MG63 (cell line): ENCODE measurements around the gene CCDC57. TPM values are rescaled to one million over a fixed set of nuclear protein-coding genes. Genes with fewer than 3 reads are reported as not detected.
A peak's percentile ranks its signal among the peaks of the same experiment; 100 is the strongest.

Experiments used
- DNase-seq: peaks from one replicate; pipeline ENCODE4 v3.0.0-alpha.2; 2020
- H3K27me3 ChIP-seq: fragments of 250-450 bp; sonication (Bioruptor Pico); 2 replicates; pipeline ENCODE4 v1.5.1; 2020; ENCODE audit warnings: mild to moderate bottlenecking, moderate library complexity
- H3K36me3 ChIP-seq: fragments of 250-450 bp; sonication (Bioruptor Pico); 2 replicates; pipeline ENCODE4 v1.5.1; 2020; ENCODE audit warnings: mild to moderate bottlenecking, moderate library complexity
- H3K4me3 ChIP-seq: fragments of 250-450 bp; sonication (Bioruptor Pico); 2 replicates; pipeline ENCODE4 v1.5.1; 2020; ENCODE audit warnings: mild to moderate bottlenecking, moderate library complexity
- H3K9me3 ChIP-seq: fragments of 250-450 bp; sonication (Bioruptor Pico); 2 replicates; pipeline ENCODE4 v1.5.1; 2020; ENCODE audit warnings: mild to moderate bottlenecking, moderate library complexity
- total RNA-seq: library from RNA; depleted of rRNA; stranded (reverse); fragments of >200 nt; shearing (Covaris generic); gene quantifications from 2 replicates; pipeline ENCODE4 v1.2.3, GENCODE V29; 2014; ENCODE audit warnings: low replicate concordance

CCDC57 gene
- total RNA-seq, 1 experiment from 2014 or later, result 8.2 TPM

- no peaks in the 10 kb centered on the region for H3K9me3 ChIP-seq
- H3K36me3 ChIP-seq, result peaks cover 7% of the 10 kb centered on the region; the same call in 1 of the 2 replicates
- DNase-seq, result no peak
- H3K27me3 ChIP-seq, result no peaks in the 10 kb centered on the region
- no peak overlapping the region for H3K4me3 ChIP-seq
These were observed 105.2 kb downstream of the CCDC57 start for GRCh38 chr17:82107341-82107860.

DNA sequence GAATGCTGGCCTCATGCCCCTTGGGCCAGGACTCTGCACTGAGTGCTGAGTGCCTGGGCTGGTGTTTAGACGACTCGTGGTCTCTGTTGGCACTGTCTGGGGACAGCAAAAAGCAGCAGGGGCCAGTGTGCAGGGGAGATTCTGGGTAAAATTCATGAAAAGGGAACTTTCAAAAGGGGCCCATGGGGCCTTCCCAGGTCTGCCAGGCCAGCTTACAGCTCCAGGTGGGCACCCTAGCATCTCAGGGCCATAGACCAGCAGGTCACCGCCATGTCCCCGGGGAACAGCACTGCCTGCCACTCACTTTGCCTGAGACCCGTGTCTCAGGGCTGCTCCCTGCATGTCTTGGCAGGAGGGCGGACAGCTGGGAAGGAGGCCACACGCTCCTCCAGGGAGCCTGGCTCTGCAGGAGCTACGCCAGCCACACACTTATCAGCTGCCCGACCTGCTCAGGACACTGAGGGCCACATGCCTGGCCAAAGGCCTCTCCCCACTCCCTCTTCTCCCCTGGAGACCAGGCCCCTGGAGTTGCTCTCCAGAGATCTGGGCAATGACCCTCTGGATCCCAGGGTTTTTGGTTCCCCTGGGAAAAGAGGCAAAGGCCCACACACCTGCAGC, 105.8 kb downstream of the CCDC57 start:
- Histone ChIP-seq H3K36me3 (peaks cover 7% of the 10 kb centered on the region; the same call in 1 of the 2 replicates), H3K9me3 (no peaks in the 10 kb centered on the region), H3K4me3 (no peak overlapping the region), H3K27me3 (no peaks in the 10 kb centered on the region)
- DNase-seq, result no peak

GRCh38 chr17:82105882-82106687, 106.6 kb downstream of the CCDC57 start:
- no peaks in the 10 kb centered on the region for H3K9me3 ChIP-seq
- H3K27me3 ChIP-seq, result no peaks in the 10 kb centered on the region
- DNase-seq, result peak; percentile 70

DNA sequence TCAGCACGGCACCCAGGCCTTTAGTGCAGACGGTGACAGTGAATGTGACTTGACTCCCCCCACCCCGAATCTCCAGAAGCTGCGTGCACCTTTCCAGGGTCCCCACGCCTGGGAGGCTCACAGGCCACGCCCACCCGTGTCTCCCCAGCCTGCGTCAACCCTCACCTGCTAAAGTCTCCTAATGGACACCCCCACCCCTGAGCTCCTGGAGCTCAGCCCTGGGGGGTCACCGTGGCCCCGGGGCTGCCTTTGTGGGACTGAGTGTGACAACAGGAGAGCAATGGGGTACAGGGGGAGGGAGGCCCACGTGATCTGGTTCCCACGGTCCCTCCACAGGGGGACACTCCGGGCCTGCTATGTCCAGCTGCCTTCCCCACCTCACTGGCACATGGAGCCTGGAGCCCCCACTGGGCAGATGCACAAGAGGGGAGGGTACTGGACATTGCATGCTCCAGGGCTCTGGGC, 107.2 kb downstream of the CCDC57 start:
- no peak overlapping the region for H3K4me3 ChIP-seq
- DNase-seq, result no peak
- H3K36me3 ChIP-seq, result peaks cover 5% of the 10 kb centered on the region; the same call in 1 of the 2 replicates
- no peaks in the 10 kb centered on the region for H3K27me3 ChIP-seq
- no peaks in the 10 kb centered on the region for H3K9me3 ChIP-seq

More at GRCh38 chr17:82105882-82106687, 106.6 kb downstream of the CCDC57 start:
- Histone ChIP-seq H3K4me3 (no peak overlapping the region), H3K36me3 (peaks cover 7% of the 10 kb centered on the region; the same call in 1 of the 2 replicates)

- H3K9me3 ChIP-seq, result no peaks in the 10 kb centered on the region
- no peaks in the 10 kb centered on the region for H3K27me3 ChIP-seq
- no peak for DNase-seq
- H3K4me3 ChIP-seq, result no peak overlapping the region
- 0 out of 2 replicates have a peak, but pooled peaks cover 3% of the 10 kb centered on the region for H3K36me3 ChIP-seq
These were observed 107.7 kb downstream of the CCDC57 start for GRCh38 chr17:82104797-82105416.

- no peaks in the 10 kb centered on the region for H3K9me3 ChIP-seq
- H3K27me3 ChIP-seq, result no peaks in the 10 kb centered on the region
- H3K36me3 ChIP-seq, result peaks cover 7% of the 10 kb centered on the region
- no peak overlapping the region for H3K4me3 ChIP-seq
- DNase-seq, result no peak
These were observed 108.8 kb downstream of the CCDC57 start for GRCh38 chr17:82103553-82104451.

- peaks cover 7% of the 10 kb centered on the region for H3K36me3 ChIP-seq
- H3K4me3 ChIP-seq, result no peak overlapping the region
- H3K9me3 ChIP-seq, result no peaks in the 10 kb centered on the region
- DNase-seq, result no peak
- no peaks in the 10 kb centered on the region for H3K27me3 ChIP-seq
These were observed 110.6 kb downstream of the CCDC57 start for GRCh38 chr17:82101767-82102679.

GRCh38 chr17:82101301-82101715, 111.3 kb downstream of the CCDC57 start:
- H3K27me3 ChIP-seq, result no peaks in the 10 kb centered on the region
- no peaks in the 10 kb centered on the region for H3K9me3 ChIP-seq
- H3K36me3 ChIP-seq, result peaks cover 14% of the 10 kb centered on the region
- DNase-seq, result no peak
- H3K4me3 ChIP-seq, result no peak overlapping the region

GRCh38 chr17:82100502-82101298, 111.9 kb downstream of the CCDC57 start:
- Histone ChIP-seq H3K36me3 (peaks cover 21% of the 10 kb centered on the region), H3K9me3 (no peaks in the 10 kb centered on the region), H3K4me3 (no peak overlapping the region), H3K27me3 (no peaks in the 10 kb centered on the region)
- DNase-seq, result no peak

DNA sequence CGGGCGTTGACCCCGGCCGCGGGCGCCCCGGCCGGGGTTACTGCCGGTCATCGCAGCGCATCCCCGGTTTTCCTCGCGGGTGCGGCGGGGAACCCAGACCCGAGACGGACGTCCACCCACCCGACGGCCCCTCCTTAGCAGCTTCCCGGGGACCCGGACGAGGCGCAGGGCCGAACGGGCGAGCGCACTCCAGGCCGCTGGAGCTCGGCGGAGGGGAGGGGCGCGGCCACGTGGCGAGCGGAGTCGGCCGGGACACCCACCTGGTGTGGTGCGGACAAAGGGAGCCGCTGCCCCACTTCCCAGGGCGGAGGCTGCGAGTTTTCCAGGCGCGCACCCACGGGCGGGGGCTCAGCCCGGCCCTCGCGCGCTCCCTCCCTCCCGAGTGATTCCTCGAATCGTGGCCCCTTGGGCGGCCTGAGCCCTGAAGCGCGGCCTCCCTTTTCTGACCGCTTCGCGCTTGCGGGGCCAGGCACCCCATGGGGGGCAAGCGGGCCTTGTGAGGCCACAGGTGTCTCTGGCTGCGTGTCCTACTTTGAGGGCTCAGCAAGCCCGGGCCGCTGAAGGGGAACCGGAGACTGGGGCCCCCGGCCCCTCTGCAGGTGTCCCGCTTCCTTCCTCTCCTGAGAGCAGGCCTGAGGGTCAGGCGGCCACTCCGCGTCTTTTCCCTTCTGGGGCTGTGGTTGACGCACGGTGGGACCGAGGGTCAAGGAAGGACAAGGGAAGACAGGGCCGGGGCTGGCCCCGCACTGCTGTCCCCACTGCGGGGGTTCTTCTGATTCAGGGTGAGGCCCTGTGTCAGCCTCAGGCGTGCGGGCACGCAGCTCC, 113.5 kb downstream of the CCDC57 start:
- Histone ChIP-seq H3K4me3 (peak overlapping the region; percentile 51), H3K27me3 (no peaks in the 10 kb centered on the region), H3K36me3 (peaks cover 34% of the 10 kb centered on the region), H3K9me3 (no peaks in the 10 kb centered on the region)
- DNase-seq, result no peak

- peak within 1 kb of the TSS; percentile 84 for H3K4me3 ChIP-seq
- no peaks in the 10 kb centered on the region for H3K9me3 ChIP-seq
- DNase-seq, result peak; percentile 98
- H3K27me3 ChIP-seq, result no peaks in the 10 kb centered on the region
- peaks cover 40% of the 10 kb centered on the region for H3K36me3 ChIP-seq
These were observed 114.3 kb downstream of the CCDC57 start, which contains the start of gene FASN for GRCh38 chr17:82098169-82098938. Gene FASN, minus strand, starts transcription at chr17:82098236. Its CDS starts 1,791 bp downstream, at chr17:82096445.

GRCh38 chr17:82097919-82098168, 114.8 kb downstream of the CCDC57 start:
- H3K4me3 ChIP-seq, result peak overlapping the region; percentile 84
- H3K27me3 ChIP-seq, result no peaks in the 10 kb centered on the region
- DNase-seq, result no peak
- peaks cover 46% of the 10 kb centered on the region for H3K36me3 ChIP-seq
- H3K9me3 ChIP-seq, result no peaks in the 10 kb centered on the region

- peak; percentile 73 for DNase-seq
- H3K36me3 ChIP-seq, result peaks cover 49% of the 10 kb centered on the region
- H3K9me3 ChIP-seq, result no peaks in the 10 kb centered on the region
- H3K4me3 ChIP-seq, result peak overlapping the region; percentile 84
- H3K27me3 ChIP-seq, result no peaks in the 10 kb centered on the region
These were observed 115.3 kb downstream of the CCDC57 start for GRCh38 chr17:82097184-82097918.
